Peyer's patch (tissue), 4 donors: ENCODE data around the gene WHRN.

Source experiments
- CTCF ChIP-seq, 6 experiments: fragments of 450-650 bp in 4 of 6; fragments of 200-600 bp in 2 of 6; sonication (generic) in 1 of 6; IDR thresholded peaks; one replicate each; pipeline ENCODE4 v1.5.1; 2017 to 2019; ENCODE audit warnings: antibody characterized with exemption in 6 of 6, mild to moderate bottlenecking in 3 of 6, moderate library complexity in 1 of 6
- POLR2A ChIP-seq, 2 donors: fragments of 450-650 bp; IDR thresholded peaks; one replicate each; pipeline ENCODE4 v1.5.1; 2017; ENCODE audit warnings: antibody characterized with exemption in 2 of 2, mild to moderate bottlenecking in 2 of 2, moderate library complexity in 2 of 2

- TF ChIP-seq CTCF (IDR thresholded peaks at IDR 0.05) (no peak), POLR2A (IDR thresholded peaks at IDR 0.05) (no peak)
Observed at GRCh38 chr9:114399381-114399780, 105.9 kb downstream of the WHRN start.
